ENCODE results near the gene CFAP97D1.

Gene CFAP97D1

DNA sequence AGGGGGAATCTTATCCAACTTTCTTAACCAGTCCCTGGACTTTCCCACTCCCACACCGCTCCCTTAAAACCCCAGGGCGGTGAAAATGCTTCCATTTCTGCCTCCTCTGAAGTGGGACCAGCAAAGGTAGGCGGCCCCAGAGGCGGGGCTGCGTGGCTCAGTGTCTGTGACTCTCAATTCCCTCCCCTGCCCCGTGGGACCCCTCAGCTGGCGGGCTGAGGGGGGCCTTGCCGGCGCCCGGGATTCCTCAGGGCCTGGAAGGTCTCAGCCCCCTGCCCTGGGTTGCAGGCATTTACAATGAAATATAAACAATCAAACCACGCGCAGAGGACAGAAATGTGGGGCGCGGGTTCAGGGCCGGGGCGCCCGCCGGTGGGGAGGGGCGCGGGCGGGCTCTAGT lies 25.3 kb upstream of the CFAP97D1 start:
- Histone ChIP-seq H3K27ac (no peak overlapping the region), H3K4me3 (ENCODE audit: low read depth in 1 of 2, low read length in 1 of 2) (no peak overlapping the region), H3K27me3 (peaks cover 91% of the 10 kb centered on the region), H3K4me1 (ENCODE audit: control insufficient read depth in 1 of 2, insufficient read depth in 1 of 2, low read depth in 1 of 2, low read length in 1 of 2) (no peaks in the 10 kb centered on the region), H3K36me3 (no peaks in the 10 kb centered on the region), H3K9me3 (no peaks in the 10 kb centered on the region)
- no peak for TF ChIP-seq CTCF (IDR thresholded peaks at IDR 0.05)

- H3K9me3 ChIP-seq, result no peaks in the 10 kb centered on the region
- H3K36me3 ChIP-seq, result no peaks in the 10 kb centered on the region
- no peak overlapping the region for H3K27ac ChIP-seq
- no peak for TF ChIP-seq CTCF (IDR thresholded peaks at IDR 0.05)
- H3K4me3 ChIP-seq (ENCODE audit: low read depth in 1 of 2, low read length in 1 of 2), result no peak overlapping the region
- no peaks in the 10 kb centered on the region for H3K4me1 ChIP-seq (ENCODE audit: control insufficient read depth in 1 of 2, insufficient read depth in 1 of 2, low read depth in 1 of 2, low read length in 1 of 2)
- peaks cover 87% of the 10 kb centered on the region for H3K27me3 ChIP-seq
Measured at GRCh38 chr17:43755389-43755875, 24.8 kb upstream of the CFAP97D1 start.

DNA sequence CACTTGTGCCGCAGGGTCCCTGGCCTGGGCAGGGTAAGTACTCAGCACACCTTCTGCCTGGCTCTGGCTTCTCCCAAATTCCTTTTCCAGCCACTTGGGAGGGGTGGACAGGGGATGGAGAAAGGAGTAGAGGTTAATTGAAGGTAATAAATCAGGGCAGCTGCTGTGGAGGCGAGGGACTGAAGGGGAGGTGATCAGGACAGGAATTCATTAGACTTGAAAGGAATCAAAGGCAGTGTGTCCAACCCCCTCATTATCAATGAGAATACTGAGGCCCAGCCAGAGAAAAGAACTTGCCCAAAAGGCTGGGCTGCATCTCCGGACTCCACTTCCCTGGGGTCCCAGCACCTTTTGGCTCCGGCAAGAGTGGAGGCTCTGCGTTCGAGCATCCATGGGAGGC lies 24.0 kb upstream of the CFAP97D1 start:
- Histone ChIP-seq H3K36me3 (no peaks in the 10 kb centered on the region), H3K27ac (no peak overlapping the region), H3K9me3 (no peaks in the 10 kb centered on the region), H3K4me1 (ENCODE audit: control insufficient read depth in 1 of 2, insufficient read depth in 1 of 2, low read depth in 1 of 2, low read length in 1 of 2) (no peaks in the 10 kb centered on the region), H3K27me3 (peaks cover 79% of the 10 kb centered on the region), H3K4me3 (ENCODE audit: low read depth in 1 of 2, low read length in 1 of 2) (no peak overlapping the region)
- TF ChIP-seq CTCF (IDR thresholded peaks at IDR 0.05), result no peak

DNA sequence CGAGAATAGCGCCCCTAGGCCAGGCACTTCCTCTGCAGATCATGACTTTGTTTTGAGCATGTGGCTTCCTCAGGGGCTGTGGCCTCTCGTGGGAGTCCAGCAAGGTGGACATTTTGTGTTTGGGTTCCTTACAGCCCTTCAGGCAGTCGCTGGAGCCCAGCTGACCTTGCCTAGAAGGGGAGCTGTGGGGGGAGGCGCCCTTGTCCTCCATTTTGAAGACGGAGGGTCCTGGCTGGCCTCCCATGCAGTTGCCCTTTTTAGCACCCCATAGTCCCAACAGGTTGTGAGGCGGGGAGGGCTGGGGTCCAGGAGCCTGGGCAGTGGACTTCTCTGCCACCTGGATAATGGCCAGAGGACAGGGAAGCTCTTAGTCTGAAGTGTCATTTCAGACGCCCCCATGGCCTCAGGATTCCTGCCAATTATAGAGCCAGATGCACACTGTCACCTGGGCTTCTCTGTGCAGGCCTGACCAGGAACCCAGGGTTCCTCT lies 23.0 kb upstream of the CFAP97D1 start:
- Histone ChIP-seq H3K9me3 (no peaks in the 10 kb centered on the region), H3K27me3 (peaks cover 70% of the 10 kb centered on the region), H3K4me1 (ENCODE audit: control insufficient read depth in 1 of 2, insufficient read depth in 1 of 2, low read depth in 1 of 2, low read length in 1 of 2) (no peaks in the 10 kb centered on the region), H3K27ac (no peak overlapping the region), H3K4me3 (ENCODE audit: low read depth in 1 of 2, low read length in 1 of 2) (no peak overlapping the region), H3K36me3 (no peaks in the 10 kb centered on the region)
- no peak for TF ChIP-seq CTCF (IDR thresholded peaks at IDR 0.05)

DNA sequence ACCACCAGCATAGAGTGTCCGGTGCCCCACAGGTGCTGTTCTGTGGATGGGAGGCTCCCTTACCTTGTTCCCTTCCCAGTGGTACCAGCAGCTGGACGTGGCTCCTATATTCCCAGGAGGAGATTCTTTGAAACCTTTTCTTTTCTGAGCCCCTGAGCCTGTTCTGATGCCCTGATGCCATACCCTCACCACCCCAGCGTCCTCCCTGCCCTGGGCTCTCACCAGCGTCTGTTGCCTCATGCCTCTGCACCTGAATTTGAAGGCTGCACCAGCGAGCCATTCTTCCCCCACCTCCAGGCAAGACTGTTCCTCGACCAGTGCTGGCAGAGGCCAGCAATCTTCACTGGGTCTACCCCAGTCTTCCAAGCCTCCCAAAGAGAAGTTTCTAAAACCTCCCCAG lies 22.1 kb upstream of the CFAP97D1 start:
- no peak overlapping the region for H3K4me3 ChIP-seq (ENCODE audit: low read depth in 1 of 2, low read length in 1 of 2)
- H3K27ac ChIP-seq, result no peak overlapping the region
- TF ChIP-seq CTCF (IDR thresholded peaks at IDR 0.05), result no peak
- H3K27me3 ChIP-seq, result peaks cover 61% of the 10 kb centered on the region
- no peaks in the 10 kb centered on the region for H3K36me3 ChIP-seq
- no peaks in the 10 kb centered on the region for H3K4me1 ChIP-seq (ENCODE audit: control insufficient read depth in 1 of 2, insufficient read depth in 1 of 2, low read depth in 1 of 2, low read length in 1 of 2)
- no peaks in the 10 kb centered on the region for H3K9me3 ChIP-seq

Data from neutrophil (primary cell).